HG02588 (cell line): ENCODE results near the gene RBKS.
A peak's percentile ranks its signal among the peaks of the same experiment; 100 is the strongest.
"Not testable (repeated sequence)": the region's sequence is repeated elsewhere in the genome, so short reads cannot be mapped to it uniquely, and the experiment has no call there.

Experiments used
- ATAC-seq: cut with Tn5 transposase; IDR thresholded peaks from one replicate; pipeline ENCODE4 v1.9.1; 2021; ENCODE audit warnings: mild to moderate bottlenecking, moderate library complexity; ENCODE audit not compliant: unreplicated experiment

Gene RBKS

GRCh38 chr2:27907547-27907946, 17.4 kb upstream of the RBKS start:
- ATAC-seq: no peak

GRCh38 chr2:27906074-27906473, 15.9 kb upstream of the RBKS start:
- ATAC-seq: no peak

- no peak for ATAC-seq
Observed at GRCh38 chr2:27904405-27904665, 14.1 kb upstream of the RBKS start.

GRCh38 chr2:27903649-27904404, 13.6 kb upstream of the RBKS start:
- ATAC-seq: no peak

GRCh38 chr2:27903018-27903417, 12.8 kb upstream of the RBKS start:
- ATAC-seq: no peak

- ATAC-seq: no peak
Observed at GRCh38 chr2:27902098-27902497, 11.9 kb upstream of the RBKS start.

GRCh38 chr2:27901234-27901633, 11.0 kb upstream of the RBKS start:
- ATAC-seq: no peak

GRCh38 chr2:27897717-27898116, 7.5 kb upstream of the RBKS start:
- no peak for ATAC-seq

- ATAC-seq: no peak
Observed at GRCh38 chr2:27893006-27893405, 2.8 kb upstream of the RBKS start.

GRCh38 chr2:27891673-27892105, 1.5 kb upstream of the RBKS start:
- ATAC-seq: no peak

GRCh38 chr2:27890924-27891672, 911 bp upstream of the RBKS start:
- peak; percentile 19 for ATAC-seq

- peak; percentile 1 for ATAC-seq
Observed at GRCh38 chr2:27889774-27890145, 427 bp downstream of the RBKS start.

- ATAC-seq: no peak
Observed at GRCh38 chr2:27888790-27889189, 1.4 kb downstream of the RBKS start.

GRCh38 chr2:27887830-27888229, 2.4 kb downstream of the RBKS start:
- no peak for ATAC-seq

GRCh38 chr2:27887111-27887510, 3.1 kb downstream of the RBKS start:
- no peak for ATAC-seq

GRCh38 chr2:27886322-27886721, 3.9 kb downstream of the RBKS start:
- ATAC-seq: no peak

- ATAC-seq: no peak
Observed at GRCh38 chr2:27885661-27886060, 4.5 kb downstream of the RBKS start.

GRCh38 chr2:27885234-27885633, 5.0 kb downstream of the RBKS start:
- ATAC-seq: no peak

GRCh38 chr2:27884601-27885000, 5.6 kb downstream of the RBKS start:
- ATAC-seq: no peak

GRCh38 chr2:27882584-27882922, 7.6 kb downstream of the RBKS start:
- ATAC-seq: not testable (repeated sequence)

- ATAC-seq: not testable (repeated sequence)
Observed at GRCh38 chr2:27881815-27882583, 8.2 kb downstream of the RBKS start.

- ATAC-seq: no peak
Observed at GRCh38 chr2:27878825-27879224, 11.4 kb downstream of the RBKS start.
